GM21447 (cell line): ENCODE results near the gene PNKD.

ENCODE experiments used
- ATAC-seq: cut with Tn5 transposase; IDR thresholded peaks from one replicate; pipeline ENCODE4 v1.9.1; 2021; ENCODE audit not compliant: unreplicated experiment

The PNKD gene

DNA sequence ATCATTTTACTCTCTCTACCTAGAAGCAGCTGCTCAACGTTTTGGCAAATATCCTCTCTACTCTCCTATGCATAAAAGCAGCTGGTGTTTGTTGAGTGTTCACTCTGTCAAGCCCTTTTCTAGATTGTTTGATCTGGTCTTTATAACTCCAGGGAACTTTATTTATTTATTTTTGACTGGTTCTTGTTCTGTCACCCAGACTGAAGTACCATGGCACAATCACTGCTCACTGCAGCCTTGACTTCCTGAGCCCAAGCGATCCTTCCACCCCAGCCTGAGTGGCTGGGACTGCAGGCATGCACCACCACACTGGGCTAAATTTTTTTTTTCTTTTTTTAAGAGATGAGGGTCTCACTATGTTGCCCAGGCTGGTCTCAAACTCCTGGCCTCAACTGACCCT is 99.0 kb downstream of the PNKD start:
- no peak for ATAC-seq

DNA sequence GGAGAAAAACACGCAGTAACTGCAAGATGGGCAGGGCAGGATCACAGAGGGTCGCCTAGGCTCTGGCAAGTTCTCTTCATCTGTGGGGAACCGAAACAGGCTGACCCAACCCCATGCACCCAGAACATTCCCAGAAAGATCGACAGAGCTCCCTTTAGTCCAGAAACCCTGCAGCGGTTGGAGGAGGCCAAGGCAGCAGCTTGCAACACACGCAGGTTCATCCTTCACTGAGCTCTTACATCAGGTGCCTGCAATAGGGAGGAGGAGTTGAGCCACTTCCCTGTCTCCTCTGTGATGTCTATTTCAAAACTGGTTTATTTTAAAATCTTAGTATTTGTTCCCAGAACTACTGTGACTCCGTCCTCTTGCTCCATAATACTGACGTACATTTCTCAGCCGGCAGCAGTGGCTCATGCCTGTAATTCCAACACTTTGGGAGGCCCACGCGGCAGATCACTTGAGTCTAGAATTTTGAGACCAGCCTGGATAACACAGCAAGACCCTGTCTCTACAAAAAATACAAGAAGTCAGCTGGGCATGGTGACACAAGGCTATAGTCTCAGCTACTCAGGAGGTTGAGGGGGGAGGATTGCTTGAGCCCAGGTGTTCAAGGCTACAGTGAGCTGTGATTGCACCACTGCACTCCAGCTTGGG is 100.2 kb downstream of the PNKD start:
- ATAC-seq: no peak

DNA sequence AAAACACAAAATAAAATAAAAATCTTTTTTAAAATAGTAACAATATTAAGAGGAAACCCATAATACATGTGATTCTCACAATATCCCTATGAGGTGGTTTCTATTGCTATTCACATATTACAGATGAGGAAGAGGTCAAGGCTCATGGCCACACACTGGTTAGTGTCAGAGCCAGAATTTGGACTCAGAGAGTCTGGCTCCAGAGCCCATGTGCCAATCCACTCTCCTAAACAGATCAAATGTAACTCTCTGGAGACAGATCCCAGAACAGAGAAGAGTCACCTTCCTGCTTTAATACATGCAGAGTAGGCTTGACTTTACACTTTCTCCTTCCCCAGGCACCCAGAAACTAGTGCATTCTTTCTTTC is 101.6 kb downstream of the PNKD start:
- no peak for ATAC-seq

DNA sequence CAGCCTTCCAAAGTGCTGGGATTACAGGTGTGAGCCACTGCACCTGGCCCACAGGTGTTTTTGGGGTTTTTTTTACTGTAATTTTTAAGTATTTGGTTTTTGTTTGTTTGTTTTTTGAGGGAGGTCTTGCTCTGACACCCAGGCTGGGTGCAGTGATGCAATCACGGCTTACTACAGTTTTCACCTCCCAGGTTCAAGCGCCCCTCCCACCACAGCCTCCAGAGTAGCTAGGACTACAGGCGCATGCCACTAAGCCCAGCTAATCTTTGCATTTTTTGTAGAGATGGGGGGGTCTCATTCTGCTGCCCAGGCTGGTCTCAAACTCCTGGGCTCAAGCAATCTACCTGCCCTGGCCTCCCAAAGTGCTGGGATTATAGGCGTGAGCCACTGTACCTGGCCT is 104.5 kb downstream of the PNKD start:
- no peak for ATAC-seq

DNA sequence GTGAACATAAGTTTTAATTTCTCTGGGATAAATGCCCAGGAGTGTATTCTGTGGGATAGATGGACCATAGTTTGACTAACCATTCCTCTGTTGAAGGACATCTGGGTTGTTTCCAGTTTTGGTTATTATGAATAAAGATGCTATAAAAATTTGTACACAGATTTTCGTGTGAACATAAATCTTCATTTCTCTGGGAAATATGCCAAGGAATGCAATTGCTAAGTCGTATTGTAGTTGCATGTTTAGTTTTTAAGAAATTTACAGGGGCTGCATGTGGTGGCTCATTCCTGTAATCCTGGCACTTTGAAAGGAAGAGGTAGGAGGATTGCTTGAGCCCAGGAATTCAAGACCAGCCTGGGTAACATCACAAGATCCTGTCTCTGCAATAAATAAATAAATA is 104.9 kb downstream of the PNKD start:
- ATAC-seq: no peak

DNA sequence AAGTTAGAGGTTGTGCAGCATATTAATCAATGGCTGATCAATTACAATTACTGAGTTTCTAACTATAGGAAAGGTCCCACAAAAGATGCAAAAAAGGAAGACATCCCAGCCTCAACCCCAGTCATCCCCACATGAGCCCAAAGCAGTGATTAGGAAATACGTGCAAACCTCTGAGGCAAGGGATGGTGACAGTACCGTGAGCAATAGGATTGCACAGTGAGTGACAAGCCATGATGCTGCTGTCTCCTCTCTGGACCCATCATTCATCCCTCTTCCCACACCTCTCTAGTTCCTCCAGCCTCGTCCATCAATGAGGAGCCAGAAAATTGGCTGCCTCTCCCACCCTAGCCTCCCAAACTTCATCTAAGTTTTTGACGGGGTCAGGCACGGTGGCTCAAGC is 107.7 kb downstream of the PNKD start:
- ATAC-seq: no peak

DNA sequence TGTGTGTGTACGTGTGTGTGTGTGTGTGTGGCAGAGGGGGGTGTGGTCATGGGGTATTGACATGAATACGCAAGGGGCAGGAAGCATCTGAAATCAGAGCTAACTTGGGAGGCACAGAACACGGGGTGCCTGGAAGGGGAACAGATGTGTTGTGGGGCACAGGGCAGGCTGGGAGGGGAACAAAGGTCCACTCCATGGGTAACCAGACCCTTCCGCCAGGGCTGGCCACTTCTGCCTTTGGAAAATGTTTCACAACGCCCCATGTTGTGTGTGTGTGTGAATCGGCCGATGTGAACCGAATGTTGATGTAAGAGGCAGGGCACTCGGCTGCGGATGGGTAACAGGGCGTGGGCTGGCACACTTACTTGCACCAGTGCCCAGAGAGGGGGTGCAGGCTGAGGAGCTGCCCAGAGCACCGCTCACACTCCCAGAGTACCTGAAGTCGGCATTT is 111.6 kb downstream of the PNKD start, which contains the start of gene SLC11A1:
Gene SLC11A1, plus strand, starts transcription at position 358 of the 451 bp plus-strand sequence. CDS start 96 bp downstream, outside the sequence.
- no peak for ATAC-seq

DNA sequence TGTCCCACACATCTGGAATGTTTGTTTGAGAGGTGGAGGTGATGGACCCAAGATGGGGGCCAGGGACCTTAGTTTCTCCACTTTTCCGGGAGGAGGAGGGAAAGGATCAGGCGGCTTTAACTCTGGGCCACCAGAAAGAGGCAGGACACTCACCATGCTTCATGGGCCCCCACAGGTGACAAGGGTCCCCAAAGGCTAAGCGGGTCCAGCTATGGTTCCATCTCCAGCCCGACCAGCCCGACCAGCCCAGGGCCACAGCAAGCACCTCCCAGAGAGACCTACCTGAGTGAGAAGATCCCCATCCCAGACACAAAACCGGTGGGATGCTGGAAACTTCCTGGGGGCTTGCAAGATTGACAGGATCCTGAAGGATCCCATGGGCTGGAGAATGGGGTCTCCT is 112.5 kb downstream of the PNKD start:
- ATAC-seq: no peak

DNA sequence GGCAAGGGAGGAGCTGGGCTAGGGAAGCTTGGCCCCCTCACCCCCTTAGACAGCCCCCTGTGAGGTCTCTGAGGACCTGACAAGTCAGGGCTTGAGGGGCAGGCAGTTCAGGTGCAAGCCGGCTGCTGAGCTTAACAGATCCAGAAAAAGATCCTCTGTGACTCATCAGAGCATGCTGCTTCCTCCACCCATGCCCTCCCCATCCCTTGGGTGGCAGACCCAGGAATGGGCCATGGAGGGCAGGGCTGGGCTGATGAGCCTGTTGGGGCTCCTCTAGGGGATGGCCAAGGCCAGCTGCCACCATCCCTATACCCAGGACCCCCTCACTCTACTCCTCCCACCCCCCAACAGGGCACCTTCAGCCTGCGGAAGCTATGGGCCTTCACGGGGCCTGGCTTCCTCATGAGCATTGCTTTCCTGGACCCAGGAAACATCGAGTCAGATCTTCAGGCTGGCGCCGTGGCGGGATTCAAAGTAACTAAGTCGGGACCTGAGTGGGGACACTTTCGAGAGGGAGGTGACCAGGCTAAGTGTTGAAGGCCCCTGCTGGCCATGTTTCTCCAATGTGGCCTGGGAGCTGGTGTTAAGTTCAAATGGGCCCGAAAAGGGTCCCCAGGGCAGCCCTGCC is 113.7 kb downstream of the PNKD start:
- ATAC-seq: no peak

DNA sequence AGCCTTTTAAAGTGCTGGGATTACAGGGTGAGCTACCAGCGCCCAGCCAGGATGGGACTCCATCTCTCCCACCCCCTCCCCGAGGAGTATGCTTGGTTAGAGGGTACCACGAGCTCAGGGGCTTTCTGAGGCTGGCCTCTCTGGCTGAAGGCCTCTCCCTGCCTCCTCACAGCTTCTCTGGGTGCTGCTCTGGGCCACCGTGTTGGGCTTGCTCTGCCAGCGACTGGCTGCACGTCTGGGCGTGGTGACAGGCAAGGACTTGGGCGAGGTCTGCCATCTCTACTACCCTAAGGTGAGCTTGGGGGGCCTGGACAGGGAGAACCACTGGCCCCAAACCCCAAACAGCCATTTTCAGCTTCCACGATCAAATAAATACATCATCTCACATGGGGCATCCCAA is 114.7 kb downstream of the PNKD start:
- no peak for ATAC-seq

DNA sequence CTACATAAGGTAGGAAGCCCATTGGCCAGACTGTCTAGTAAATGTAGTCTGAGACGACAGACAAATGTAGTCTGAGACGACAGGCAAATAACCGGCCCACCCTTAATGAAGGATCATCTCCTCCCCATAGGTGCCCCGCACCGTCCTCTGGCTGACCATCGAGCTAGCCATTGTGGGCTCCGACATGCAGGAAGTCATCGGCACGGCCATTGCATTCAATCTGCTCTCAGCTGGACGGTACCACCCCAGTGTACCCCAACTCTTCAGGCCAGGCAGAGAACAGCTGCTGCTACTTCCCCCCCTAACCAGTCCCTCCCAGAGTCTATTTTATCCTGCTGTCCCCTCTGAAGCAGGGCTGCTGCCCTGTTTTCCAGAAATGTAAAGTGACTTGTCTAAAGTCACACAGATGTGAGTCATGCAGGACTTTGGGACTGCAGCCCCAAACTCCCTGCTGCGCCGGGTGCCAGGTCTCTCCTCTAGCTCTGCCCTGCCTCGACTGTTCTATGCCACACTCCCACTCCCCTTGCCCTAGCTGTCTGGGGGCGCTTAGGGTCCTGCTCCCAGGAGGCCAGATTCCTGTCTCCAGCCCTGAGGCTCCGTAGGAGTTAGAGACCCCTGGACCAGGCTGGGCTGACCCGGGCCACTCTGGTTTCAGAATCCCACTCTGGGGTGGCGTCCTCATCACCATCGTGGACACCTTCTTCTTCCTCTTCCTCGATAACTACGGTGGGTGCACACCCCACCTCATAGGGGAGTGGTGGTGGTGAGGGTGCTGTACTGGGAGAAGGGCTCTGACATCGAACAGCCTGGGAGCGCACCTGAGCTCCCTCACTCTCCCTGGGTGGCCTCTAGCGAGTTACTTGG is 116.4 kb downstream of the PNKD start:
- no peak for ATAC-seq

DNA sequence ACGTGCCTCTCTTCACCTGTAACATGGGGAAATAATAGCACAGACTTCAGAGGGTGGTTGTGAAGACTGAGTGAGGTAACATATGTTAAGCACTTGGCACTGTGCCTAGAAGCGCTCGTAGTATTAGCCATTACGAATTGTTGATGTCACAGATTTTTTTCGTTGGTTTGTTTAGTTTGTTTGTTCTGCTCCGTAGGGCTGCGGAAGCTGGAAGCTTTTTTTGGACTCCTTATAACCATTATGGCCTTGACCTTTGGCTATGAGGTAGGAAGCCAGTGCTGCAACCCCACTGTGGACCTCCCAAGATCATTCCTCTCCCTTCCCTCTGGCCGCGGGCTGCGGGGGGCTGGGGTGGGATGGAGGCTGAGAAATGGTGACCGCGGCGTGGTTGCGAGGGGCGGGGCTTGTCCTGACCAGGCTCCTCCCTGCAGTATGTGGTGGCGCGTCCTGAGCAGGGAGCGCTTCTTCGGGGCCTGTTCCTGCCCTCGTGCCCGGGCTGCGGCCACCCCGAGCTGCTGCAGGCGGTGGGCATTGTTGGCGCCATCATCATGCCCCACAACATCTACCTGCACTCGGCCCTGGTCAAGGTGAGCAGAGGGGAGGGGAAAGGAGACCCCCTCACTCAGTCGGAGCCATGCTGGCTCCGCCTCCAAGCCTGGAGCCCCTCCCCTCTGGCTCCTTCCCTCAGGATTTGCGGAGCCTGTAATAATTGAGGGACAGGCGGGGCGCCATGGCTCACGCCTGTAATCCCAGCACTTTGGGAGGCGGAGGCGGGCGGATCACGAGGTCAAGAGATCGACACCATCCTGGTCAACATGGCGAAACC is 117.3 kb downstream of the PNKD start:
- no peak for ATAC-seq

DNA sequence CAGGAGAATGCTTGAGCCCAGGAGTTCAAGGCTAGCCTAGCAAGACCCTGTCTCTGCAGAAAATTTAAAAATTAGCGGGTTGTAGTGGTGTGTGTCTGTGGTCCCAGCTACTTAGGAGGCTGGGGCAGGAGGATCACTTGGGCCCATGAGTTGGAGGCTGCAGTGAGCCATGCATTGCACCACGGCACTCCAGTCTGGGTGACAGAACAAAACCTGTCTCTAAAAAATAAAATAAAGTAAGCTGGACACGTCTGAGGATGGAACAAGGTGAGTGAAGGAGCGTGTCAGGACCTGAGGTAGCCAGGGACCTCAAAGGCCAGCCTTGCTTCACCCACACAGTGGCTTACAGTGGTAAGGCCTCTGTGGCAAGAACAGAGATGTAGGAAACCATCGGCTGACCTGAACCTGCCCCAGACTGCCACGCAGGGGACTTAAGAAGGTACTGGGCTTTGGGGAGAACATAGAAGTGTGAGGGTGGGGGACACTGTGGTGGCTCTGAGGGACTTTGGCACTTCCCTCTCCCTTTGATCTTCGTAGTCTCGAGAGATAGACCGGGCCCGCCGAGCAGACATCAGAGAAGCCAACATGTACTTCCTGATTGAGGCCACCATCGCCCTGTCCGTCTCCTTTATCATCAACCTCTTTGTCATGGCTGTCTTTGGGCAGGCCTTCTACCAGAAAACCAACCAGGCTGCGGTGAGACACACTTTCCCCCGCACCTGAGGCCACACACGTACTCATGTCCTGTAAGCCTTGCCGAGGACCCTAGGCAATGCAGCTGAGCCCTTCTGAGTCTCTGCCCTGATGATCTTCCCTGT is 119.2 kb downstream of the PNKD start:
- ATAC-seq: no peak

DNA sequence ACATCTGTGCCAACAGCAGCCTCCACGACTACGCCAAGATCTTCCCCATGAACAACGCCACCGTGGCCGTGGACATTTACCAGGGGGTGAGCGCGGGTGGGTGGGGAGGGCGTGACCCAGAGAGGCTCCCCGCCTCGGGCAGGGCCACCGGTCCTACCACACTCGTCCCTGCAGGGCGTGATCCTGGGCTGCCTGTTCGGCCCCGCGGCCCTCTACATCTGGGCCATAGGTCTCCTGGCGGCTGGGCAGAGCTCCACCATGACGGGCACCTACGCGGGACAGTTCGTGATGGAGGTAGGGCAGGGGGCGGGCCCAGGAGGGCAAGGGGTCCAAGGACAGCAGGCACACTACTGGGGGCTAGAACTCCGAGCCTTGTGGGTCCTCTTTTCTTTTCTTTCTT is 120.9 kb downstream of the PNKD start:
- no peak for ATAC-seq

DNA sequence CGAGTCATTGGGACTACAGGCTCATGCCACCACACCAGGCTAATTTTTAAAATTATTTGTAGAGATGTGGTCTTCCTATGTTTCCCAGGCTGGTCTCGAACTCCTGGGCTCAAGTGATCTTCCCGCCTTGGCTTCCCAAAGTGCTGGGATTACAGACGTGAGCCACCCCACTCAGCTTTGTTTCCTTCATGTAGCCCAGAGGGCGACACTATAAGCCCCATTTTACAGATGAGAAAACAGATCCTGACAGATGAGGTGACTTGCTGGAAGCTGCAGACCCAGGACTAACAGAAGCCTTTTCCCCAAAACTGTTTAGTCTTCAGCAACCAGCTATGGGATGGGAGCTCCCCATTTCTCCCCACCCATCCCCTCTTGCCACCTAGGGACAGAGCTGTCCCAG is 122.1 kb downstream of the PNKD start:
- no peak for ATAC-seq

DNA sequence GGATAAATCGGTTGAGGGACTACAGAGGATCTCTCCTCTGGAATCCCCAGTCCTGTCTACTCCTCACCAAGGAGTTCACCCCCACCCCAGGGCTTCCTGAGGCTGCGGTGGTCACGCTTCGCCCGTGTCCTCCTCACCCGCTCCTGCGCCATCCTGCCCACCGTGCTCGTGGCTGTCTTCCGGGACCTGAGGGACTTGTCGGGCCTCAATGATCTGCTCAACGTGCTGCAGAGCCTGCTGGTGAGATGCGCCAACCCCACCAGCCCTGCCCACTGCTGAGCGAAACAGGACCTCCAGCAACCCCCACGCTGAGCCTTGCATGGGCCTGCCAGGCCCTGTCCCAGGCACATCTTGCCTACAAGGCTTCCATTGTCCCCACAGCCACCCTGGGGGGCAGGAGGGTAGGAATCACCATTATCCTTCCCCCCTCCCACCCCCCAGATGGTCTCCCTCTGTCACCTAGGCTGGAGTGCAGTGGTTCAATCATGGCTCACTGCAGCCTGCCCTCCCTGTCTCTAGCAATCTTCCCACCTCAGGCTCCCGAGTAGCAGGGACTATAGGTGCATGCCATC is 122.7 kb downstream of the PNKD start:
- no peak for ATAC-seq

DNA sequence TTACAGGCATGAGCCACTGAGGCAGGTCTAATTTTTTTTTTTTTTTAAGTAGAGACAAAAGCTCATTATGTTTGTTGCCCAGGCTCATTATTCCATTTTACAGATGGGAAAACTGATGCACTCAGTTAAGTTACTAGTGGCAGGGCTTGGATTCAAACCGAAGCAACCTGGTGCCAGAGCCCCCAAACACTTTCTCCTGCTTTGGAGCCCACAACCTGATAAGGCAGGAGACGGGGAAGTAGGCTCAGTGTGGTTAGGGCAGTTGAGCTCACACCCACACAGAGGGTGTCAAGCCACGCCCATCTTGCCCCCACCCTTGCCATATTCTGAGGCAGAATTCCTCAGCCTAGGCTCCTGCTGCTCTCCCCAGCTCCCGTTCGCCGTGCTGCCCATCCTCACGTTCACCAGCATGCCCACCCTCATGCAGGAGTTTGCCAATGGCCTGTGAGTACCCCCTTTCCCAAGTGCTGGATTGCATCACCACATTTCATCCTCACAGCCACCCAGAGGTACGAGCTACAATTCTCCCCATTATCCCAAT is 123.5 kb downstream of the PNKD start:
- ATAC-seq: no peak

DNA sequence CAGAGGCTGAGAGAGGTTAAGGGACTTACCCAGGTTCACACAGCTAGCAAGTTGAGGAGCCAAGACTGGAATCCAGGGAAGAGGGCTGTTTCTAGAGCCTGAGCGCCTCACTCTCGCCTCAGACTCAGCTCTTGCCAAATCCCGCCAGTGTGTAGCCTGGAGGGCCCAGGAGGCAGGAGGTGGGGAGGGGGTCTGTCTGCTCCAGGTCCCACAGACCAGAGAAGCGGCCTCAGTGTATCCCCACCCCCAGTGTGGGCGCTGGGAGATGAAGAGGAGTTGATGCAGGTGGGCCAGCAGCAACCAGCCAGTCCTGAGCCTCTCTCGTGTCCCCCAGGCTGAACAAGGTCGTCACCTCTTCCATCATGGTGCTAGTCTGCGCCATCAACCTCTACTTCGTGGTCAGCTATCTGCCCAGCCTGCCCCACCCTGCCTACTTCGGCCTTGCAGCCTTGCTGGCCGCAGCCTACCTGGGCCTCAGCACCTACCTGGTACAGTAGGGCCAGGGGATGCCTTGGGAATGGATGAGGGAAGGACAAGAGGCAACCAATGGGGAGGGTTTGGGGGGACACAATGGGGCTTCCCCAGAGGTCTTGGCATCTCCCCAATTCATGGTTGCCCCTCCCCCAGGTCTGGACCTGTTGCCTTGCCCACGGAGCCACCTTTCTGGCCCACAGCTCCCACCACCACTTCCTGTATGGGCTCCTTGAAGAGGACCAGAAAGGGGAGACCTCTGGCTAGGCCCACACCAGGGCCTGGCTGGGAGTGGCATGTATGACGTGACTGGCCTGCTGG is 124.2 kb downstream of the PNKD start:
- no peak for ATAC-seq

DNA sequence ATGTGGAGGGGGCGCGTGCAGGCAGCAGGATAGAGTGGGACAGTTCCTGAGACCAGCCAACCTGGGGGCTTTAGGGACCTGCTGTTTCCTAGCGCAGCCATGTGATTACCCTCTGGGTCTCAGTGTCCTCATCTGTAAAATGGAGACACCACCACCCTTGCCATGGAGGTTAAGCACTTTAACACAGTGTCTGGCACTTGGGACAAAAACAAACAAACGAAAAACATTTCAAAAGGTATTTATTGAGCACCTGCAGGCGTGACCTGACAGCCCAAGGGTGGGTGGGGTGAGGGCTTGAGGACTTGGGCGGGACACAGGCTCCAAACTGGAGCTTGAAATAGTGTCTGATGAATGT is 124.7 kb downstream of the PNKD start:
- ATAC-seq: no peak
